ENCODE results near the gene GCNT1.

Gene GCNT1

DNA sequence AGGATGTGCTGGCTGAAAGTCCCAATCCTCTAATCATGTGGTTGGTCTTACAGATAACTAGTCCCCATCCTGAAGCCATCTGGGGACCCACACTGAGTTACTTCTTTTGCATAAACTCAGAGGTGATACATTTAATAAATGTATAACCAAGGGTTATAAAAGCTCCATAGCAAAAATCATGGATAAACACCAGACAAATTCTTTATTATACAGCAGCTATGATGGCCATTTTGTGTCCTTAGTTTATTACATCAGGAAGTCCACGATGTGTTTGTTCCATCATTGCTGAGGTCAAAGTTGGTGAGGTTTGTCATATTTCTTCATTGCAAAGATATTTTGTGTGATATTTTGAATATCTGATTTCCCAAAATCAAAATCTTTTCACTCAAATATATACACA is 80.2 kb downstream of the GCNT1 start:
- no peak for DNase-seq

GRCh38 chr9:76542360-76542759 is 83.4 kb downstream of the GCNT1 start:
- DNase-seq: no peak

- DNase-seq: no peak
These were observed 86.2 kb downstream of the GCNT1 start for GRCh38 chr9:76545191-76545590.

DNA sequence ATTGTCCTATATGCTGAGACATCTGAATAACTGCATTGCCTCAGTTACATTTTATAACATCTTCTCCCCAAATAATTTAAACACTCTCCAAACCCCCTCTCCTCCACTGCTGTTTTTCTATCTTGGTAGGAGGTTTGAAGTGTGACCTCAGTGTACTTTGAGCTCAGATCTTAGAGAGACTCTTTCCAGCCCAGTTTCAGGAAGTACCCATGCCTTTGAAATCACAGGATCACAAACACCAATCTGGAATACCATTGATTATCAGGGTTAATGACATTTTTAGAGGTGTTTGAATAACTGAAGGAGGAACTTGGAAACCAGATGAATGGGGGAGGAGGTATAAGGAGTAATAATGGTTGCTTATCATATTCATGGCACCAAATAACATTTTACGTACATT is 93.2 kb downstream of the GCNT1 start:
- no peak for DNase-seq

DNA sequence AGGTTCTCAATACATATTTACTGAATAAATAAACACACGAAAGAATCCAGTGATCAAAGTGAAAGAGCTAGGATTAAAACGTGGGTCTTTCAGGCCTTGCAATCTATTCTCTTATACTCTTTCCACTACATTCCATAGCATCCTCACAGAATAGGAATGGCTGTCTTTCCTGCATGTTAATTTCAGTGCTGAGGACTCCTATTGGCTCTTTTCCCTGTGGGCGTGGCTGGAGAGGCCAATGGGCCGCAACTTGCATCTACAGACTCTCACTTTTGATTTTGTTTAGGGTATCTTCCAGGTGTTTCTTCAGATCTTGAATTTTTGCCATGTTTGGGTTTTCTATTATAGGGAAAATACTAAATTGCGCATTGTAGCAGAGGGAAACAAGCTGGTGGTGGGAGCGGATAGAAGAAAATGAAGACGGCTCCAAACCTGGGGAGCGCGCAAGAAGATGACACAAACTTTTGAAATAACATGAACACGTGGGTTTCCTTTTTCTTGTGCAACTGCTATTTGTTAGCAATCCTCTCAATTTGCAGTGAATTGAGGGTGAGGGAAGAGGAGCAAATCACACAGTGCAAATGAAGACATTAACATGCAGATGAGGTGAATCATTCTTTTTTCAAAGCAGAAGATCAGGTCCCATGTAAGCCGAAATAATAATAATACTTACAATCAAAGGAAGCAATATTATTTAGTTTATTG is 93.9 kb downstream of the GCNT1 start:
- no peak for DNase-seq

DNA sequence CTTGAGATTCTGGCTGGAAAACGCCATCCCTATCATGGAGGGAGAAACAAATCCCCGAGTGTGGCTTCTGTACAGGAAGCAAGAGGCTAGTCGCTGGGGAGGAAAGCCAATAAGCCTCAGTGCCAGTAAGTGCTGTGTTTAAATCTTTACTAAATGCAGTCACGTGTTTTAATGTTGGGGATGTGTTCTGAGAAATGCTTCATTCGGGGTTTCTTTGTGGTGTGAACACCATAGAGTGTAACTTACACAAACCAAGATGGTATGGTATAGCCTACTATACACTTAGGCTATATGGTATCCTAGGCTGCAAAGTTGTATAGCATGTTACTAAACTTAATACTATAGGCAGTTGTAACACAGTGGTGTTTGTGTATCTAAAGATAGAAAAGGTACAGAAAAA is 94.7 kb downstream of the GCNT1 start:
- DNase-seq: no peak

All from C1 segment of cervical spinal cord (tissue), 14 donors.